Measurements from ENCODE around the gene CCS. TPM values are rescaled to one million over a fixed set of nuclear protein-coding genes. Genes with fewer than 3 reads are reported as not detected.

The CCS gene
- total and polyA plus RNA-seq, 9 of the 15 experiments (the other 6 are each of a cell fraction or from before 2014, with no cell fraction given): 1.1 to 46.6 (median 26.8) TPM

GRCh38 chr11:66545701-66546367, 47.2 kb upstream of the CCS start, which contains the start of gene ZDHHC24 (continued):
- TF ChIP-seq THRB (CRISPR knock-in tag; conservative IDR thresholded peaks at IDR 0.05): no peak
- no peak for TF ChIP-seq ZNF644 (tag; IDR thresholded peaks at IDR 0.05; ENCODE audit: low read depth)
- no peak for TF ChIP-seq TBL1XR1 (IDR thresholded peaks at IDR 0.05; ENCODE audit: low read length in 2 of 2)
- no peak for TF ChIP-seq ZNF274 (IDR thresholded peaks at IDR 0.05; ENCODE audit: borderline replicate concordance, low read depth, low read length)
- TF ChIP-seq RB1 (IDR thresholded peaks at IDR 0.05; ENCODE audit: low read depth): peak; percentile 81
- no peak for TF ChIP-seq NFE2 (IDR thresholded peaks at IDR 0.05; ENCODE audit: low read depth)
- no peak; the same call in 1 of the 2 replicates for TF ChIP-seq FOXM1 (IDR thresholded peaks at IDR 0.05; ENCODE audit: low read depth)
- TF ChIP-seq FOXM1 (CRISPR knock-in tag; IDR thresholded peaks at IDR 0.05; ENCODE audit: low read depth): peak; percentile 70; the same call in 1 of the 2 replicates
- peak; percentile 16; the same call in 1 of the 2 replicates for TF ChIP-seq ZBTB40 (IDR thresholded peaks at IDR 0.05)
- TF ChIP-seq ZBTB40 (CRISPR knock-in tag; IDR thresholded peaks at IDR 0.05): no peak
- TF ChIP-seq CBX3 (IDR thresholded peaks at IDR 0.05; ENCODE audit: borderline replicate concordance in 1 of 2, low read length in 2 of 2): no peak
- no peak for TF ChIP-seq NFIX (CRISPR knock-in tag; IDR thresholded peaks at IDR 0.05; ENCODE audit: low read depth)
- peak; percentile 60 for TF ChIP-seq POLR2AphosphoS5 (IDR thresholded peaks at IDR 0.05; ENCODE audit: control insufficient read depth, insufficient read depth, low read depth, low read length)
- peak; percentile 90; the same call in 1 of the 2 replicates for TF ChIP-seq PHF8 (IDR thresholded peaks at IDR 0.05; ENCODE audit: borderline replicate concordance, low read length)
- TF ChIP-seq, protein P1, sequence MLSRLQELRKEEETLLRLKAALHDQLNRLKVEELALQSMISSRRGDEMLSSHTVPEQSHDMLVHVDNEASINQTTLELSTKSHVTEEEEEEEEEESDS (CRISPR knock-in tag; IDR thresholded peaks at IDR 0.05): no peak
- TF ChIP-seq ZNF507 (tag; conservative IDR thresholded peaks at IDR 0.05): no peak
- TF ChIP-seq ZBTB8A (IDR thresholded peaks at IDR 0.05; ENCODE audit: partially characterized antibody): no peak
- TF ChIP-seq RAD51 (IDR thresholded peaks at IDR 0.05; ENCODE audit: borderline replicate concordance, low read depth): no peak
